ENCODE measurements around the gene FAM53B.

Gene FAM53B

DNA sequence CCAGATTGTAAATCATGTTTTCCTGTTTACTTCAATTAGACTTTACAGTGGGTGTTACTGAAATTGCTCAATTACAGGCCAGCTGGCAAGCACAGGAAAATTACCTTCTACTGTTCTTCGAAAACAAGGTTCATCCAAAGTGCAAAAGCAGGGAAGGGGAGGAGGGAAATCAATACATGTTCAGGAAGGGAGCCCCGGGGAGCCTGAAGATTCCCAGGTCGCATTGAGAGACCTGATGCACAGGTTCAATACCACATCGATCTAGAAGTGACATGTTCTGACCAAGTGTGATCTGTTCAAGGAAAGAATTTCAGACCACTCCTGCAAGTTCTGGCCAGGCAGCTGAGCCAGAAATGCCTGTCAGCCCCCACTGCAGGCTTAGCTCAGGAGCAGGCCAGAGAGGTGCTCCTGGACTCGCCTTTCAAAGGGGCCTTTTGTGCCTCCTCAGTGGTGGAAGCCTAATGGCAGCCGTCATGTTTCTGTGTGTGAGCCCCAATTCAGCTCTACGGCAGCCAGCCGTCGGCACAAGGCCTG lies 35.9 kb downstream of the FAM53B start:
- DNase-seq, result no peak

DNA sequence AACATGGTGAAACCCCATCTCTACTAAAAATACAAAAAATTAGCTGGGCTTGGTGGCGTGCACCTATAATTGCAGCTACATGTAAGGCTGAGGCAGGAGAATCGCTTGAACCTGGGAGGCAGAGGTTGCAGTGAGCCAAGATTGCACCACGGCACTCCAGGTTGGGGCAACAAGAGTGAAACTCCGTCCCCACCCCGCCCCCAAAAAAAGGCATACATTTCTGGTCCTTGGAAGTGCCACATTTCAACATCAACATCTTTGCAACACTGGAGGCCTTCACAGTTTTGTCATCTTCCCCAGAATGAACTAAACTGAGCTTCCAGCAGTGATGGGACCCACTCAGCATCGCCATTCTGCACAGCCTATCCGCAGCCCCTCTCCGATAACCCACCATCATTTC lies 36.6 kb downstream of the FAM53B start:
- DNase-seq, result no peak

- no peak for DNase-seq
Measured at GRCh38 chr10:124707144-124707467, 37.1 kb downstream of the FAM53B start.

DNA sequence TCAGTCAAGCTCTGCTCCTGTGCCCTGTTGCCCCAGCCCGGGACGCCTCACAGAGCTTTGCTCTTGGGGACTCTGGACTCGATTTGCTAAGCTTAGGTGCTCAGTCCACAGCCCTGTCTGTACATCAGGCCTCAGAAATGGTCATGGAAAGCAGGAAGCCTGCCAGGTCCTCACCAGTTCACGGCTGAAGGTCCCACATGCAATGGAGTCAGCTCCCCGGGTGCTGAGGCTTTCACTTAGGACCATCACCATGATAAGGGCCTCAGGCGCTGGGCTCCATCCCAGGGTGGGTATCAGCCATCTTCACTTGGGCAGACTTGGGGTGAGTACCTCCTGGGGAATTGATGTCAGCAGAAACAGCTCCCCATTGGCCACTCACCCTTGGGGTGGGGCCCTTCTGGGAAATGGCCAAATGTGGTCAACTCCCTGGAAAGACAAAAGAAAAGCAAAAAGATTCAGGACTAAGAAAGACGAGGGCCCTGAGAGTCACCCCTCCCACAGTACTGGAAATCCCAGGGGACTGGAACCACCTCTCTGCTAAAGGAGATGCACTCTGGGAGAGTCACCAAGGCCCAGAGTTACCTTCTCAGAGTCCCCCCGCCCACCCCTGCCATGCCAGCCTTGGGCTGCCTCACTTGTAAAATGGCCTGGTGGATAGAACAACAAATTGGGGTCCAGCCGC lies 37.6 kb downstream of the FAM53B start:
- no peak for DNase-seq

- DNase-seq, result no peak
Measured at GRCh38 chr10:124705817-124706461, 38.2 kb downstream of the FAM53B start.

- no peak for DNase-seq
Measured at GRCh38 chr10:124705381-124705740, 38.8 kb downstream of the FAM53B start.

GRCh38 chr10:124704428-124705380 lies 39.5 kb downstream of the FAM53B start:
- DNase-seq, result no peak

DNA sequence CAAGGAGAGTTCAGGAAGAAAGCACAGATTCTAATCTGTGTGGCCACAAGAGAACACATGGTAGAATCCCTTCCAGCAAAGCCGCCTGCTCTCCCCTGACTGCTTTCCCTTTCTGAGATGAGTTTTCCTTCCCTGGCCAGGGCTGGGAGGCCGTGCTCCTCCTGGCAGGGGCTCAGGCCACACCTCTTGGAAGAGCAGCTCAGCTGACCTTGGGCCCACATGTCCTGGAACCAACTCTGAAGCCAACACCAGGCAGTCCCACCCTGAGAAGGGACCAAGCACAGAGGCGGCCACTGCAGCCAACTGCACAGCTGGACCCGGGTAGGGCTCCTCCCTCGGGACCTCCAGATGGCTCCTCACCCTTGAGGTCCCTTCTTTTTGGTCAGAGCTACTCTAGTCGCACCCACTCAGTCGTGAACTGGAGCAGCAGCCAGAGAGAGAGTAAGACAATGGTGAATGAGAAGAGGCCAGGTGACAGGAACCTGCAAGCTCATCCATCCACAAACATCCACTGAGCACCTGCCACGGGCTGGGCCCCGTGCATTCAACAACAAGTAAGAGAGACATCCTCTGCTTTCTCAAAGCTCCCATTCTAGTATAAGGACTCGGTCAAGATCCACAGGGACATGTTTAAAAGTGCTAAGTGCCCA lies 40.3 kb downstream of the FAM53B start:
- no peak for DNase-seq

DNA sequence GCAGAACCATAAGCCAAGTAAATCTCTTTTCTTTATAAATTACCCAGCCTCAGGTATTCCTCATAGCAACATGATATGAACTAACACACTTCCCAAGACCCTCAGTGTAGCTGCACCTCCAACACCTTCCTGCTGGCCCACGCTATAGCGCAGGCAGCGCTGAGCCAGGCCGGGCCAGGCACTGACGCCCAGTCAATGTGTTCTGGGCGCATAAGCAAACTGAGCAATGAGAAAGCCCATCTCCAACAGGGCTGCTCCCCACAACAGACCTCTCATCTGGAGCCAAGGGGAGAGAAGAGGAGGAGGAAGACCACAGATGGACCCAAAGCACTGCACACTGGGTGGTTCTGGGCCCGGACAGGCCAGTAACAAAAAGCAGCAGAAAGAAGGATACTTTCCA lies 40.8 kb downstream of the FAM53B start:
- DNase-seq, result no peak

DNA sequence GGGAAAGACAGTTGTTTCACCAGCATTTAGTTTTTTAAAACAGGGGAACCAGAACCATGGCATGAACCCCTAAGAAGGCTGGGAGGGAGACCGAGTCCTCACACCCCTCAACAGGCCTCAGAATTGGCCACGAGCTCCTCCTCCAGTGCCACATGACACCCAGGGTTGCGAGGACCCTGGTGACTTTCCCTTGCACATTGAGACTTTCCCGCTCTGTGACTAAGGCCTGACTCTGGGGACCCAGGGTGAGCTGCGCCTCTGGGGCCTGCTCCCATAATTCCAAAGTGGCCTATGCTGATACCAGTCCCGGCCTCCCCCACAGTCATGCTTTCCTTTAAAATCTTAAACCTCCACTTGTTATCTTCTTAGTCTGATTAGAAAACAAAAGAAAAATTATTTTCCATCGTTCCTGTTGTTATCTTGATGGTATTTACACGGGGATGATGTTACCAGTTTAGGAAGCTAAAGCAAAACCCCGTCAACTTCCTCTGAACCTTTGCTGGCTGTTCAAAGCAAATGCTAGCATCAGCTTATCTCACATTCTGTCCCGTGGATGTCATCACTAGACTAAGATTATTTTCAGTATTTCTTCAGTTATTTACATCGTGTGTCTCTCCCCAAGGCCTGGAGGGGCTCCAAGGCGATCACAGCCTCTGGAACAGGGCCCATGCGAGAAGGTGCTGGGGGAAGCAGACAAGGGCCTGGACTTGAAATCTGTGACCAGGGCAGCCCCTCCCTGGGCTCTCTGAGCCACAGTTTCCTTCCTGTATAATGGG lies 42.1 kb downstream of the FAM53B start:
- no peak for DNase-seq

- no peak for DNase-seq
Measured at GRCh38 chr10:124701435-124701834, 42.7 kb downstream of the FAM53B start.

GRCh38 chr10:124701038-124701365 lies 43.2 kb downstream of the FAM53B start:
- DNase-seq, result no peak

- DNase-seq, result no peak
Measured at GRCh38 chr10:124700293-124701037, 43.7 kb downstream of the FAM53B start.

DNA sequence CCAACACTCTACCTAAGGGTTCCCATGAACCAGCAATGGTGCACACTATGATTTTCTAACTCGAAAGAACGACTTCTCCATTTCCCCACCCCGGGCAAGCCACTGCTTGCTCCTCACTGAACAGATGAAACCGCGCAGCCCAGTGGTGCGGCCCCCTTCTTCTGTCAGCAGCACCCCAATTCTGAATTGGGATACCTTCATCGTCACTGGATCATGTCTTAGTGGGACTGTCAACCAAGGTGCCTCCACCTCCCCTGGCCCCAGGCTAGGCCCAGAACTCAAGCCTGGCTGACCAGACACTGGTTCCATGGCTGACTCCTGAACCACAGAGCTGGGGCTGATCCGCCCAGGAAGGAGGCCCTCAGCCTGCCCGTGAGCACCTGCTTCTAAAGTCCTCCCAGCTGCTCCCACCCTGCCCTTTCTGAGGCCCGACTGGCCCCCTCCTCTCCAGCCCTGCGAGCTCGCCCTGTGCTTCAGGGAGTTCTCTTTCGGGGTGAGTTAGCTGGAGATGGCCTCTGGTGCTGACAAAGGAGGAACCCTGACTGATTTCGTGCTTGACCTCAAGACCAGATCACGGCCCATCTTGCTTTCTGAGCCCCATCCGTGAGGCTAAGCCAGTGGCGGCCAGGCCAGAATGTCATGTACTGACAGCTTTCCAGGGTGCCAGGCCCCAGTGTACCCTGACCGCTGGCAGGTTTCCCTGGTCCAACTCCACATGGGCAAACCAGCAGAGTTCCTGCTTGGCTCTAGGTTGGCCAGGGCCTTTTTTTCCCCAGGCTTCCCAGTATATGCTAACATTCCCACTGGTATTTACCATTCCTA lies 44.5 kb downstream of the FAM53B start:
- no peak for DNase-seq

DNA sequence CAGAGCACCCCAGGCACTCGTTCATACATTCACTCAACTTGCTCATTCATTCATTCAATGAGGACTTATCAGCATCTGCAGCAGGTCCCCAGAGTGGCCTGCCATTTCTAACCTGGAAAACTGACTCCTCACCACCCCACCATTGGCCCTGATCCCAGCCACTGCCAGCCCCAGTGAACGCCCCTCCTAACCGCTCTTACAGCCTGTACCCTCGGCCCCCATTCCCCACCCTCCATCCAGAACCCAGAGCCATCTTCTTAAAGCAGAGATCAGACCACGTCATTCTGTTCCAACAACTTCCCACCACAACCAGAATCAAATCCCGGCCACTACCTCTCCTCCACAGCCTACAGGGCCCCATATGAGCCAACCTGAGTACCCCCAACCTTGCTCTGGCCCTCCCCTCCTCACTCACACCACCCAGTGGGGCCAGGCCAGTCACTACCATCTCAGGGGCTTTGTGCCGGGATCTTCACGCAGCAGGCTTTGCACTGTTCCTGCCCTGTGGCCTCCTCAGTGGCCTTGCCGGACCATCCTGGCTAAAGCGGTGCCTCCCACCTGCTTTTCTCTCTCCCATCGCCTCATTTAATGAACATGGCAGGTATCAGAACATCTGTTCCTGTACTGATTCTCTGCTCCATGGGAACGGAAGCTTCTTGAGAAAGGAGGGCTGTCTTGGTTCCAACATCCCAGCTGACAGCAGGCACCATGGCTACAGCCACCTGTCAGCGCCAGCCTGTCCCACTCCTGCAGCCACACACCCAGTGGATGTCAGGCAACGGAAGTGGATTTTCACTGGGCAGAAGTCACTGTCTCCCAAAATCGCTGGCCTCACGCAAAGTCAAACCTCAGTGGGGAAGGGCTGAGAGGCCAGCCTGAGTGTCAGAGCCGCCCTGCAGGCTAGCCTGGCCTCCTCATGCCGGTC lies 45.4 kb downstream of the FAM53B start:
- no peak for DNase-seq

DNA sequence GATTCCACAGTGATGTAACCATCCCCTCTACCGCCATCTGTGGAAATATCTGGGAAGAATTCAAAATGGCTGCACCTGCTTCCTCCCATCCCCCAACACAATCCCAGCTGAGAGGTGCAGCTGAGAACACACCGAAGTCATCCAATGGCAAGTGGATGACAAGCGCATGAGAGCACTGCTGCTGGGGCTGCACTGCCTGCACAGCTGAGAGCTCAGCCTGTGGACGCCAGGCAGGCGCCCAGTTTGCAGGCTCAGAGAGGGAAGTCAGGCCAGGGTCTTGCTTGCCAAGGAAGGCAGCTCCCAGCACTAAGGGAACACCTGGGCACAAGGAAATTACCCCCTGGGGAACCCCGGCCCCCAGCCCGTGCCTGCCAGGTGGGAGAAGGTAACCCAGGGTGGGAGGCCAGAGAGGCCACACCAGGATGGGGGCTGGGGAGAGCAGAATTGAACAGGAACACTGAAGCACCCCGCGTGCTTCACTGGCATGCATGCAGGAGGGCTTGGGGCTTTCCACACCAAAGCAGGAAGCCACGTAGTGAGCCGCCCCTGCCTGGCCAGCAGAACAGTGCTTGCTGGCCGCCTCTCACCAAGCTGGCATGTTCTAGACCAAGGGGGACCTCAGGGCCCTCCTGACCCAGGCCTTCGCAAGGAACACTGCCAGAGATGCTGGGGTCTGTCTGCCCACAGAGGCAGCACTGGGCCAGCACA lies 46.2 kb downstream of the FAM53B start:
- no peak for DNase-seq

DNA sequence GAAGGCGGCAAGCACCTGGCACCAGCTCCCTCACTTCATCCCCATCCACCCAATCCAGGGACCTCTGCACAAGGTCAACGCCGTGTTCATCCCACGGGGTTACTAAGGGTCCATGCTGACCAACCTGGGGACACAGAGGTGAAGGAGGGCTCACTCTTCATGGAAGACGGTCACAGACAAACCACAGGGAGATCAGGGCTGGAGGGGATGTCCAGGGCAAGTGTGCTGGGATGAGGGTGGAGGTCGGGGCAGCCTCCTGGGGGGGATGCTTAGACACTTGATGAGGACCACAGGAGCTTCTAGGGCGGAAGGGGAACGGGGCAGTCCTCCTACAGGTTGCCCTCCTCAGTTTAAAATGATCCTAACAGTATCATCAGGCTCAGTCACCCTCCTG lies 46.7 kb downstream of the FAM53B start:
- no peak for DNase-seq

- no peak for DNase-seq
Measured at GRCh38 chr10:124696446-124697392, 47.5 kb downstream of the FAM53B start.
